Measurements from ENCODE around the gene LDHA.
A peak's percentile ranks its signal among the peaks of the same experiment; 100 is the strongest.

LDHA gene

GRCh38 chr11:18394275-18394927, at the start of gene LDHA:
TSS of gene LDHA (plus strand) at chr11:18394563. CDS start at chr11:18396843, 2,280 bp downstream.
- FAIRE-seq: peak; percentile 69

GRCh38 chr11:18347471-18348125, 46.8 kb upstream of the LDHA start:
- no peak for FAIRE-seq

- FAIRE-seq: no peak
Observed at GRCh38 chr11:18352581-18352980, 41.8 kb upstream of the LDHA start.

GRCh38 chr11:18358646-18359045, 35.7 kb upstream of the LDHA start:
- no peak for FAIRE-seq

- no peak for FAIRE-seq
Observed at GRCh38 chr11:18361154-18361553, 33.2 kb upstream of the LDHA start.

GRCh38 chr11:18364495-18365073, 29.8 kb upstream of the LDHA start:
- FAIRE-seq: no peak

- FAIRE-seq: no peak
Observed at GRCh38 chr11:18365741-18366140, 28.6 kb upstream of the LDHA start.

- FAIRE-seq: no peak
Observed at GRCh38 chr11:18366286-18366685, 28.1 kb upstream of the LDHA start.

- no peak for FAIRE-seq
Observed at GRCh38 chr11:18367431-18367830, 26.9 kb upstream of the LDHA start.

GRCh38 chr11:18368221-18368620, 26.1 kb upstream of the LDHA start:
- FAIRE-seq: no peak

- FAIRE-seq: no peak
Observed at GRCh38 chr11:18369398-18369797, 25.0 kb upstream of the LDHA start.

GRCh38 chr11:18371279-18371678, 23.1 kb upstream of the LDHA start:
- no peak for FAIRE-seq

GRCh38 chr11:18372201-18372600, 22.2 kb upstream of the LDHA start:
- no peak for FAIRE-seq

- no peak for FAIRE-seq
Observed at GRCh38 chr11:18374956-18375355, 19.4 kb upstream of the LDHA start.

- no peak for FAIRE-seq
Observed at GRCh38 chr11:18375941-18376340, 18.4 kb upstream of the LDHA start.

- no peak for FAIRE-seq
Observed at GRCh38 chr11:18379201-18379600, 15.2 kb upstream of the LDHA start.

- FAIRE-seq: peak; percentile 39
Observed at GRCh38 chr11:18383388-18384156, 10.8 kb upstream of the LDHA start.

GRCh38 chr11:18384157-18384641, 10.2 kb upstream of the LDHA start:
- FAIRE-seq: no peak

GRCh38 chr11:18390088-18390487, 4.3 kb upstream of the LDHA start:
- no peak for FAIRE-seq

GRCh38 chr11:18392434-18393321, 1.7 kb upstream of the LDHA start:
- FAIRE-seq: no peak

GRCh38 chr11:18393581-18394274, 635 bp upstream of the LDHA start:
- no peak for FAIRE-seq

All from G401.6 (cell line).